Measurements from ENCODE around the gene GNRHR.

- no peak for TF ChIP-seq FOXA1 (IDR thresholded peaks at IDR 0.05)
- TF ChIP-seq ELF4 (IDR thresholded peaks at IDR 0.05), result no peak
- no peak for TF ChIP-seq SP1 (IDR thresholded peaks at IDR 0.05)
- TF ChIP-seq TARDBP (IDR thresholded peaks at IDR 0.05), result no peak
Measured at GRCh38 chr4:67755974-67756373, 1.8 kb upstream of the GNRHR start.
